IMR-90 (cell line): ENCODE results near the gene B4GALNT1. TPM values are rescaled to one million over a fixed set of nuclear protein-coding genes. Genes with fewer than 3 reads are reported as not detected.
"Not testable (repeated sequence)": the region's sequence is repeated elsewhere in the genome, so short reads cannot be mapped to it uniquely, and the experiment has no call there.

Experiments used
- ATAC-seq: fragments of 200-7000 bp; cut with Tn5 transposase; 2 replicates; pipeline ENCODE4 v1.9.1; 2020; ENCODE audit warnings: low read depth, mild to moderate bottlenecking, moderate library complexity
- BruUV-seq: library from RNA; stranded (reverse); fragments of 400-500 nt; replicated peaks from 2 replicates; lab custom pipeline; 2021; lab: Mats Ljungman, UMichigan
- CTCF ChIA-PET: fragments of 300-600 bp; formaldehyde crosslinking; extraction: SDS; loops from one replicate; lab custom pipeline; 2021; ENCODE audit warnings: antibody characterized with exemption; lab: Yijun Ruan, JAX
- POLR2A ChIA-PET: fragments of 300-600 bp; sonication (Branson Sonifier 250); formaldehyde crosslinking; loops from one replicate; lab custom pipeline; 2022; ENCODE audit warnings: antibody characterized with exemption; ENCODE audit not compliant: unreplicated experiment; lab: Charles Lee
- DNase-seq: peaks from one replicate; pipeline ENCODE4 v3.0.0; 2013
- H2AFZ ChIP-seq: replicated peaks from 2 replicates; pipeline ENCODE3; 2013; ENCODE audit warnings: low read length, mild to moderate bottlenecking; ENCODE audit not compliant: poor library complexity
- H2AK5ac ChIP-seq: 2 replicates; pipeline ENCODE4 v1.6.1; 2013; ENCODE audit warnings: low read depth, low read length, inconsistent platforms
- H2AK9ac ChIP-seq: replicated peaks from 2 replicates; pipeline ENCODE3; 2013; ENCODE audit warnings: mild to moderate bottlenecking, low read depth, low read length, moderate library complexity; ENCODE audit not compliant: poor library complexity
- H2BK120ac ChIP-seq: 2 replicates; pipeline ENCODE4 v1.6.1; 2013; ENCODE audit warnings: low read depth, low read length, inconsistent platforms
- H2BK15ac ChIP-seq: 3 replicates; pipeline ENCODE4 v1.6.1; 2013; ENCODE audit warnings: low read depth, low read length, inconsistent platforms
- H2BK20ac ChIP-seq: 2 replicates; pipeline ENCODE4 v1.6.1; 2013; ENCODE audit warnings: low read depth, mild to moderate bottlenecking, inconsistent platforms, low read length, moderate library complexity
- H2BK5ac ChIP-seq: 2 replicates; pipeline ENCODE4 v1.6.1; 2013; ENCODE audit warnings: mild to moderate bottlenecking, low read depth, low read length, inconsistent platforms; ENCODE audit not compliant: poor library complexity, severe bottlenecking
- H3K14ac ChIP-seq: replicated peaks from 2 replicates; pipeline ENCODE4 v1.6.1; 2013; ENCODE audit warnings: low read depth, low read length, inconsistent platforms
- H3K18ac ChIP-seq: 2 replicates; pipeline ENCODE4 v1.6.1; 2013; ENCODE audit warnings: low read depth, low read length, control low read depth
- H3K23ac ChIP-seq: 2 replicates; pipeline ENCODE4 v1.6.1; 2013; ENCODE audit warnings: low read depth, low read length, inconsistent platforms
- H3K27ac ChIP-seq: 2 replicates; pipeline ENCODE4 v1.5.1; 2013; ENCODE audit warnings: mild to moderate bottlenecking, control low read depth, low read length; ENCODE audit not compliant: insufficient read depth
- H3K27me3 ChIP-seq: 2 replicates; pipeline ENCODE4 v1.6.1; 2013; ENCODE audit warnings: low read length; ENCODE audit not compliant: control insufficient read depth, insufficient read depth
- H3K36me3 ChIP-seq: 2 replicates; pipeline ENCODE4 v1.6.1; 2013; ENCODE audit warnings: low read length, mixed read lengths; ENCODE audit not compliant: control insufficient read depth, insufficient read depth
- H3K4ac ChIP-seq: 2 replicates; pipeline ENCODE4 v1.6.1; 2013; ENCODE audit warnings: low read depth, low read length, inconsistent platforms
- H3K4me1 ChIP-seq: 2 replicates; pipeline ENCODE4 v1.6.1; 2013; ENCODE audit warnings: low read length, mixed read lengths; ENCODE audit not compliant: control insufficient read depth, insufficient read depth
- H3K4me2 ChIP-seq: 2 replicates; pipeline ENCODE4 v1.6.1; 2013; ENCODE audit warnings: low read depth, mild to moderate bottlenecking, control low read depth, low read length, moderate library complexity
- H3K4me3 ChIP-seq: 2 replicates; pipeline ENCODE4 v1.5.1; 2013; ENCODE audit warnings: low read depth, mild to moderate bottlenecking, control low read depth, low read length, moderate library complexity; ENCODE audit not compliant: insufficient read depth
- H3K56ac ChIP-seq: 2 replicates; pipeline ENCODE4 v1.6.1; 2013; ENCODE audit warnings: low read length, inconsistent platforms; ENCODE audit not compliant: insufficient read depth; ENCODE audit errors: extremely low read depth
- H3K79me1 ChIP-seq, 2 experiments: 2 replicates each; pipeline ENCODE4 v1.6.1; 2013; ENCODE audit warnings: low read length in 2 of 2, inconsistent platforms in 1 of 2, low read depth in 1 of 2
- H3K9ac ChIP-seq: 2 replicates; pipeline ENCODE4 v1.6.1; 2013; ENCODE audit warnings: low read depth, low read length, control low read depth
- H3K9me1 ChIP-seq: 2 replicates; pipeline ENCODE4 v1.6.1; 2013; ENCODE audit warnings: low read length, inconsistent platforms; ENCODE audit not compliant: insufficient read depth
- H3K9me3 ChIP-seq: 2 replicates; pipeline ENCODE4 v1.6.1; 2013; ENCODE audit warnings: low read length; ENCODE audit not compliant: control insufficient read depth, insufficient read depth
- H4K20me1 ChIP-seq: 2 replicates; pipeline ENCODE4 v1.6.1; 2013; ENCODE audit warnings: low read length, inconsistent platforms; ENCODE audit not compliant: insufficient read depth
- H4K5ac ChIP-seq: 2 replicates; pipeline ENCODE4 v1.6.1; 2013; ENCODE audit warnings: mild to moderate bottlenecking, low read depth, low read length, control low read depth
- H4K8ac ChIP-seq, 2 experiments: 2 replicates each; pipeline ENCODE4 v1.6.1; 2013; ENCODE audit warnings: low read depth in 2 of 2, low read length in 2 of 2, control low read depth in 1 of 2, inconsistent platforms in 1 of 2
- H4K91ac ChIP-seq: 2 replicates; pipeline ENCODE4 v1.6.1; 2013; ENCODE audit warnings: low read depth, low read length, inconsistent platforms; ENCODE audit not compliant: insufficient read depth
- NFE2L2 ChIP-seq: fragments of 150-350 bp; IDR thresholded peaks from 2 replicates; pipeline ENCODE4 v1.6.1; 2016; ENCODE audit warnings: low read depth, mild to moderate bottlenecking, low read length
- SMC3 ChIP-seq: fragments of 150-350 bp; IDR thresholded peaks from 2 replicates; pipeline ENCODE4 v1.6.1; 2016; ENCODE audit warnings: low read depth, mild to moderate bottlenecking, antibody characterized with exemption, low read length, moderate library complexity
- WGBS, 2 experiments: methylation state at CpG; one replicate each; pipeline versions ENCODE4 v1.1.5 to v1.1.7; 2013; ENCODE audit warnings: missing lambda C conversion rate in 2 of 2; ENCODE audit not compliant: insufficient read length in 1 of 2; ENCODE audit errors: extremely low coverage in 2 of 2; 5-methylcytosine and 5-hydroxymethylcytosine counted together
- dilution Hi-C: fragments of 300-500 bp; cut with HindIII; formaldehyde crosslinking; loops from one replicate; pipeline ENCODE4 v1.14.3; 2018; ENCODE audit warnings: low sequenced_read_pairs; ENCODE audit not compliant: unreplicated experiment
- in situ Hi-C: fragments of 300-500 bp; cut with MboI; formaldehyde crosslinking; loops from 3 replicates; pipeline ENCODE4 v1.14.3; 2019; ENCODE audit warnings: low sequenced_read_pairs, inconsistent platforms, mixed read lengths
- intact Hi-C: fragments of 100-400 bp; cut with micrococcal nuclease; formaldehyde crosslinking; loops from 2 replicates; pipeline ENCODE4 v1.10.0; 2022
- polyA plus RNA-seq, 3 experiments: library from polyadenylated mRNA; depleted of rRNA; stranded (reverse); fragments of >200 nt; gene quantifications; 2 replicates each; pipeline ENCODE4 v1.2.3, GENCODE V29; 2012; ENCODE audit warnings: low replicate concordance in 1 of 3
- total RNA-seq: library from RNA; depleted of rRNA; stranded (reverse); fragments of >200 nt; gene quantifications from 2 replicates; pipeline ENCODE4 v1.2.3, GENCODE V29; 2012
- TF ChIP-seq, protein P1 (sequence below): conservative IDR thresholded peaks from 2 replicates; pipeline ENCODE4 v1.5.1; 2012; ENCODE audit warnings: mild to moderate bottlenecking, low read depth, low read length, improper control_type of control experiment

B4GALNT1 gene
- total and polyA plus RNA-seq, 2 of the 4 experiments (the other 2 are of a cell fraction): 0.18 to 0.62 TPM

DNA sequence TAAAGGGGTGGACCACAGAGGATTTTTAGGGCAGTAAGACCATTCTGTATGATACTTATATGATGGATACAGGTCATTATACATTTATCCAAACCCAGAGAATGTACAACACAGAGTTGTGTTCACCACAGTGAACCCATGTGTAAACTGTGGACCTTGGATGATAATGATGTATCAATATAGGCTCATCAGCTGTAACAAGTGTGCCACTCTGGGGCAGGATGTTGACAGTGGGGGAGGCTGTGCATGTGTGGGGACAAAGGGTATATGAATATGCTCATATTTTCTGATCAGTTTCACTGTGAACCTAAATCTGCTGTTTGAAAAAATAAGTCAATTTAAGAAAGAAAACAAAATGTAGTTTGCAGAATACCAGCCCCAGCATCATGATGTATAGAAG lies 46.7 kb upstream of the B4GALNT1 start (continued):
- TF ChIP-seq, protein P1, sequence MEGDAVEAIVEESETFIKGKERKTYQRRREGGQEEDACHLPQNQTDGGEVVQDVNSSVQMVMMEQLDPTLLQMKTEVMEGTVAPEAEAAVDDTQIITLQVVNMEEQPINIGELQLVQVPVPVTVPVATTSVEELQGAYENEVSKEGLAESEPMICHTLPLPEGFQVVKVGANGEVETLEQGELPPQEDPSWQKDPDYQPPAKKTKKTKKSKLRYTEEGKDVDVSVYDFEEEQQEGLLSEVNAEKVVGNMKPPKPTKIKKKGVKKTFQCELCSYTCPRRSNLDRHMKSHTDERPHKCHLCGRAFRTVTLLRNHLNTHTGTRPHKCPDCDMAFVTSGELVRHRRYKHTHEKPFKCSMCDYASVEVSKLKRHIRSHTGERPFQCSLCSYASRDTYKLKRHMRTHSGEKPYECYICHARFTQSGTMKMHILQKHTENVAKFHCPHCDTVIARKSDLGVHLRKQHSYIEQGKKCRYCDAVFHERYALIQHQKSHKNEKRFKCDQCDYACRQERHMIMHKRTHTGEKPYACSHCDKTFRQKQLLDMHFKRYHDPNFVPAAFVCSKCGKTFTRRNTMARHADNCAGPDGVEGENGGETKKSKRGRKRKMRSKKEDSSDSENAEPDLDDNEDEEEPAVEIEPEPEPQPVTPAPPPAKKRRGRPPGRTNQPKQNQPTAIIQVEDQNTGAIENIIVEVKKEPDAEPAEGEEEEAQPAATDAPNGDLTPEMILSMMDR: no peak
- TF ChIP-seq NFE2L2: no peak
- no peak for TF ChIP-seq SMC3

DNA sequence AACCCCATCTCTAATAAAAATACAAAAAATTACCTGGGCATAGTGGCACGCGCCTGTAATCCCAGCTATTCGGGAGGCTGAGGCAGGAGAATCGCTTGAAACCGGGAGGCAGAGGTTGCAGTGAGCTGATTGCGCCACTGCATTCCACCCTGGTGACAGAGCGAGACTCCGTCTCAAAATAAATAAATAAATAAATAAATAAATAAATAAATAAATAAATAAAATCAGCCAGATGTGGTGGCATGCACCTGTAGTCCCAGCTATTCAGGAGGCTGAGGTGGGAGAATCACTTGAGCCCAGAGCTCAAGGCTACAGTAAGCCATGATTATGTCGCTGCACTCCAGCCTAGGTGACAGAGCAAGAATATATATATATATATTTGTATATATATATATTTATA lies 44.9 kb upstream of the B4GALNT1 start:
- in situ Hi-C loops: not testable (repeated sequence)

More for the DNA sequence above, 44.9 kb upstream of the B4GALNT1 start:
- H3K56ac ChIP-seq, H2AK5ac ChIP-seq, dilution Hi-C loops, intact Hi-C loops, CTCF ChIA-PET, H3K23ac ChIP-seq, H4K20me1 ChIP-seq, H2BK5ac ChIP-seq, H2AK9ac ChIP-seq, H3K9me1 ChIP-seq, H3K27me3 ChIP-seq, H2AFZ ChIP-seq, POLR2A ChIA-PET, H3K79me1 ChIP-seq, ATAC-seq, H3K14ac ChIP-seq, H2BK120ac ChIP-seq, H3K9me3 ChIP-seq, H3K18ac ChIP-seq, H4K5ac ChIP-seq, H3K4me2 ChIP-seq, H3K4me3 ChIP-seq, H3K27ac ChIP-seq, H4K91ac ChIP-seq, H2BK20ac ChIP-seq, H3K4me1 ChIP-seq, H3K4ac ChIP-seq, H3K36me3 ChIP-seq, H2BK15ac ChIP-seq, DNase-seq, H3K9ac ChIP-seq, BruUV-seq, H4K8ac ChIP-seq: not testable (repeated sequence)
- no CpG with 5 or more reads among the region's 9 CpGs for WGBS, 2 experiments
